DMS114 treated with DMSO at 0.1 percent for 48 hours (cell line): Measurements from ENCODE around the gene PDGFD.

Experiments
- DNase-seq: peaks from one replicate; lab custom pipeline; 2025; ENCODE audit not compliant: unreplicated experiment; lab: John Stamatoyannopoulos, UW

PDGFD gene

DNA sequence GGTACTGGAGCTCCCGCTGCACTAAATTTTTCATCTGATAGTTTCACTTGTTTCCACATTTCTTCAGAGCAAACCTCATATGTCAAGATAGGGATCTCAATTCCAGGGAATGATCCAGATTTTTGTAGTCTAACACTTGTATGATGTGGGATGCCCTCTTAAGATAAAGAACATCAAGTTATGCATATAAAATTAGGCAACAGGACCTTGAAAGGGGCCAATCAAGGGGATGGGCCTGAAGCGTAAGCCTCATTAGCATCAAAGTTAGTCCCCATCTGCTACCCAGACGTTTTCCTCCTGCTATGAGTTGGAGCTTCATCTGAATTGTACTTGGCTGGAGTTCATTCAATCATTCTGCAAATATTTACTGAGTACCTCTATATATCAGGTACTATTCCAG is 17.5 kb downstream of the PDGFD start:
- no peak for DNase-seq

GRCh38 chr11:104145062-104145461 is 18.9 kb downstream of the PDGFD start:
- no peak for DNase-seq

DNA sequence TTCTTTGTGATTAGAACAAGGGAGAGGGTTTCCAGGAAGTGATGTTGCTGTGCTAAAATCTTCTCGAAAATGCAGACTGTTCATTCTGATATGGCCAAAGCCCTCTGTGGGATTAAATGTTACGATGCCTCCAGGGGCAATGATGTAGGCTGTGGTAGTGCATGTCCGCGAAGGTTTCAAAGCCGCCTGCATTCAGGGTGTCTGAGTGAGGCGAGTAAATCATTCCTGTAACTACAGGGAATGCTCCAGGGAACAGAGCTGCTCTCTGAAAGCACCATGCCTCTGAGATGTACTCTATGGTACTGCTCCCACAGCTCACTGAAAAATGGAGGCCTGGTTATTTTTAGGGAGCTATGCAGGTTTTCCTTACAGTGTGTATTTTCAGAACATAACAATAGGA is 21.2 kb downstream of the PDGFD start:
- no peak for DNase-seq

DNA sequence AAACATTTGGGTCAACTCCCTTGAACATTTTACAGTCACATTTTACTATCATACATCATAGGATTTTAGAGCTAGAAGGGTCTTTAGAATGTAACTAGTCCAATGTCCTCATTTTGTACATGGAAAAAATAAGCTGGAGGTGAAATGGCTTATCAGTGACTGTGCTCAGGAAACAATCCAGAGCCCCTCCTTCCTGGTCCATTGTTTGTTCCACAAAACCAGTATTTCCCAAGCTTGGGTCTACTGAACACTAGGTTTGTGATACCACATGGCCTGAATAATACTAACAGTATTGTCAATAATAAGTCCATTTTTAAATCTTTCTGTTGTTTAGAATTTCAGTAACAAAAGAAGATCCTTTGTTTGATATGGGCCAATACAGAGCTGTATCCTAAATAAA is 27.1 kb downstream of the PDGFD start:
- no peak for DNase-seq

- DNase-seq = no peak
These were observed 29.2 kb downstream of the PDGFD start for GRCh38 chr11:104134745-104135144.

DNA sequence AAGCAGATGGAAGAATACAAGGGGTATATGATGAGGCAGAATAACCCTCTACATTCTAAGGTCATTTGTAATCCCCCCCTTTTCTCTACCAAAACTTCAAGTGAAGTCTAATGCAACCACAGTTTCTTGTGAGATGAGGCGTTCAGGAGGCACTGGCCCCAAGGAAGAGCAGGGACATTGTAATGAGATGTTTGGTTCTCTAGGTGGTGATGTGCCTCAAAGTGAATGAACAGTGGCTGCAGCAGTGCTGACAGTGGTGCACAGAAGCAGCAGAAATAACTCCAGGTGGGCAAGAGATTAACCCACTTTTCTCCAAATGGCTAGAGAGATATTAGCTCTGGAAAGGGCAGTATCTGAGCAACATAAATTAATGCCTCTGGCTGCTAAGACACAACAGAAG is 33.8 kb downstream of the PDGFD start:
- DNase-seq = no peak

- DNase-seq = no peak
These were observed 34.8 kb downstream of the PDGFD start for GRCh38 chr11:104129145-104129544.

DNA sequence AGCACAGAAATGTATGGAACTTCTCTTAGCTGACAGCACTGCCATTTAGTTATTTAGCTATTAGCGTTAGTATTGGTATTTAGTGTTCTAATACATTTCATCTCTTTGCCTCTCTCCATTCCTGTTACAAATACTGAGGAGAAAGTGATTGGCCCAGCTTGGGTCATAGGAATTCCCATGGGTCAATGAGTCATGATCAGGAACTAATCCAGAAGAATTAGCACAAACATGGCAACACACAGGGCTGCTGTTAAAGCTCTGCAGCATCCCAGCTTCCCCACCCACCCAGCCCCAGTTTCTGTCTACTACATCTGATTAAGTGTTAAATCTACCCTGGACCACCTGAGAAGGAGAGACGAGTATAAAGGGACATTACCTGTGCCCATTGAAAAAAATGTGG is 36.1 kb downstream of the PDGFD start:
- DNase-seq = no peak

DNA sequence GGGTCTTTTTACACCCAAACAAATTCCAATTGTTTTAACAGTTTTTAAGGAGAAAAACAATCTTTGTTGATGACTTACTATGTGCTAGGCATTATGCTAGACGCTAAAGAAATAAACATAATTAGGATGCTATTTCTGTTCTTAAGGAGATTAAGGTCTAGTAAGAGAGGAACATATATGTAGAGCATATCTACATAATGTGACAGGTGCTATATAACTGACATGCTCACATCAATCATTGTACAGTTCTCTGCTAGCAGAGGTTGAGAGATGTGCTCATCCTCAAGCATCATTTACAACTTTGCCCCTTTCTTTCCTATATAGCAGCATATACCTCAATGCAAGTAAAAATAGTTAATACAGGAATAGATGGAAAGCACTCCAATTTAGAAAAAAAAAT is 37.5 kb downstream of the PDGFD start:
- no peak for DNase-seq

- DNase-seq = no peak
These were observed 39.0 kb downstream of the PDGFD start for GRCh38 chr11:104124979-104125378.

- DNase-seq = no peak
These were observed 41.1 kb downstream of the PDGFD start for GRCh38 chr11:104122836-104123235.

- DNase-seq = no peak
These were observed 41.8 kb downstream of the PDGFD start for GRCh38 chr11:104122011-104122635.

DNA sequence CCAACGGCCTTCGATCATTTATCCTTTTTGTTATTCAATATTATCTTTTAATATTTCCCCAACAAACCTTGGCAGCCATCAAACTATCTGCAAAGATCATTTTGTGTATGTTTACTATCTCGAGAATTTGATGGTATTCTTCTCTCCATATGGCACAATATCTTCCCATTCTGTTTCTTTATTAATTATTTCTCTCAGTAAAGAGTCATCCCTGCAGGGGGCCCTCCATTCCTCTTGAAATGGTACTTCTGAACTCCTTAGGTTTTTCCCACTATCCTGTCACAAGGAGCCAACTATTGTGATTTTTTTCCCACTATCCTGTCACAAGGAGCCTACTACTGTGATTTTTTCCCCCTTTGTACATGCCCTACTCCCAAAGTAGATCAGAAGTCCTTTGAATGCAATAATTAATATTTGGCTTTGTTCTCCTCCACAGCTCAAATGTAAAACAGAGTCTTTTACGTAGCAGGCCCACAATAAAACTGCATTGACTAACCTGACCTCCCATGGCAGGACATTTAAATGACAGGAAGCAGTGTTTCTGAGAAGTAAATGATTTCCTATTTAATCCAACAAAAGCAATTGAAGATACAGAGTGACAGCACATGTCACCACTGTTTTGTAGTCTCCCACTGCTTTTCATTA is 43.3 kb downstream of the PDGFD start:
- DNase-seq = no peak

- DNase-seq = no peak
These were observed 45.7 kb downstream of the PDGFD start for GRCh38 chr11:104118105-104118744.

- DNase-seq = no peak
These were observed 50.4 kb downstream of the PDGFD start for GRCh38 chr11:104113541-104113940.

- DNase-seq = no peak
These were observed 57.7 kb downstream of the PDGFD start for GRCh38 chr11:104106136-104106754.

GRCh38 chr11:104105155-104105554 is 58.8 kb downstream of the PDGFD start:
- no peak for DNase-seq

DNA sequence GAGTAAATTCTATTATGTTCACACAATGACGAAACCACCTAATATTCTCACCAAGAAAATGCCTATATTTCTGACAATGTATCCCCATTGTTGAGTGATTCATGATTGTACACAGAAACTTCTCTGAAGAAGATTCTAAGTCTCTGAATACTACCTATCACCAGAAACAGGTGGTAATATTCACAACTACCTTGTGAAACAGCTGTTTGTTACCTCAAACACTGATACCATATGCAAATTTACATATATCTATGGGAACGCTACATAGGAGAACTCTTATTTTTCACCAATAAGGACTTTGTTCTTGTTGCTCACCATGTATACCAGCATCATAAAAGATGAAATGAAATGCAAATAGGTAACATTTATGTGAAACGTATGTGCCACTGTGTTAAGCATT is 59.3 kb downstream of the PDGFD start:
- no peak for DNase-seq

GRCh38 chr11:104104201-104104600 is 59.7 kb downstream of the PDGFD start:
- no peak for DNase-seq

GRCh38 chr11:104098555-104098954 is 65.4 kb downstream of the PDGFD start:
- no peak for DNase-seq

- DNase-seq = no peak
These were observed 65.8 kb downstream of the PDGFD start for GRCh38 chr11:104098132-104098531.

GRCh38 chr11:104096900-104097299 is 67.0 kb downstream of the PDGFD start:
- no peak for DNase-seq
